GM19452 (cell line): Measurements from ENCODE around the gene ITCH.
A peak's percentile ranks its signal among the peaks of the same experiment; 100 is the strongest.
"Not testable (repeated sequence)": the region's sequence is repeated elsewhere in the genome, so short reads cannot be mapped to it uniquely, and the experiment has no call there.

Source experiments
- ATAC-seq: cut with Tn5 transposase; IDR thresholded peaks from one replicate; pipeline ENCODE4 v1.9.1; 2021; ENCODE audit not compliant: unreplicated experiment

ITCH gene

DNA sequence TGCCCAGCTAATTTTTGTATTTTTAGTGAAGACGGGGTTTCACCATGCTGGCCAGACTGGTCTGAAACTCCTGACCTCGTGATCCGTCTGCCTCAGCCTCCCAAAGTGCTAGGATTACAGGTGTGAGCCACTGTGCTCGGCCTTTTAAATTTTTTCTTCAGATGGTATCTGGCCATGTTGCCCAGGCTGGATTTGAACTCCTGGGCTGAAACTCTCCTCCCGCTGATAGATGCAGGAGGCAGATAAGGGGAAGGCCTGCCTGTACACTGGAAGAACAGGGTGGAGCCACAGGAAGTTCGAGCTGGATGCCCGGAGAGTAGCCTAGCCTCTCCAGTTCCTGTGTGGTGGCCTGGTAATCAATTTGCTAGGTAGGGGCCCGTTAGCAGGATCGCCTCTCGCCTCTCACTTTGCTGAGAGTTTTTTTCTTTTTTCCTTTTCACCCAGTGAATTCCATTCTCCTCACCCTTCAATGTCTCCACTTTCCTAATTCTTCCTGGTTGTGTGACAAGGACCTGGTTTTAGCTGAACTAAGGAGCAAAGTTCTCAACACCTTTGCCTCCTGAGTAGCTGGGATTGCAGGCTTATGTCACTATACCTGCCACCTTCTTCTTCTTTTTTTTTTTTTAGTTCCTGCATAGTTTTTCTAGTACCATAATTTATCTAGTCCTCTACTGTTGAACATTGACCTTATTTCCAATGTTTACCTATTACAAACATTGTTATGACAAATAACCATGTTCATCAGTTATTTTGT lies 19.4 kb upstream of the ITCH start:
- ATAC-seq = no peak

DNA sequence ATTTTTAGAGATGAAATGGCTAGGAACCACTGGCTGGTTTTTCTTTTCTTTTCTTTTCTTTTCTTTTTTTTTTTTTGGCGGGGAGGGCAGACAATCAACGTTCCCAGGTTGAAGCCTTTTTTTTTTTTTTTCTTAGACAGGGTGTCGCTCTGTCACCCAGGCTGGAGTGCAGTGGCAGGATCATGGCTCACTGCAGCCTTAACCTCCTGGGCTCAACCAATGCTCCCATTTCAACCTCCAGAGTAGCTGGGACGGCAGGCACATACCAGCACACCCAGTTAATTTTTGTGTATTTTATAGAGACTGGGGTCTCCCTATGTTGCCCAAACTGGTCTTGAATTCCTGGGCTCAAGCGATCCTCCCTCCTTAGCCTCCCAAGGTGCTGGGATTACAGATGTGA lies 18.8 kb upstream of the ITCH start:
- ATAC-seq = no peak

- no peak for ATAC-seq
These were observed 17.7 kb upstream of the ITCH start for GRCh38 chr20:34345402-34345736.

GRCh38 chr20:34345839-34346532 lies 17.1 kb upstream of the ITCH start:
- not testable (repeated sequence) for ATAC-seq

DNA sequence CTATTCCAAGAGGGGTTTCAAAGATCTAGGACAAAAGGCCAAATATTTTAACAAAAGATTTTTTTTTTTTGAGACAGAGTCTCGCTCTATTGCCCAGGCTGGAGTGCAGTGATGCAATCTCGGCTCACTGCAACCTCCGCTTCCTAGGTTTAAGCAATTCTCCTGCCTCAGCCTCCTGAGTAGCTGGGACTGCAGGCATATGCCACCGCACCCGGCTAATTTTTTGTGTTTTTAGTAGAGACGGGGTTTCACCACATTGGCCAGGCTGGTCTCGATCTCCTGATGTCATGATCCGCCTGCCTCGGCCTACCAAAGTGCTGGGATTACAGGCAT lies 16.6 kb upstream of the ITCH start:
- not testable (repeated sequence) for ATAC-seq

- no peak for ATAC-seq
These were observed 15.5 kb upstream of the ITCH start for GRCh38 chr20:34347571-34347970.

GRCh38 chr20:34350095-34350494 lies 13.0 kb upstream of the ITCH start:
- ATAC-seq = no peak

- not testable (repeated sequence) for ATAC-seq
These were observed 9.6 kb upstream of the ITCH start for GRCh38 chr20:34353467-34353866.

GRCh38 chr20:34355427-34355826 lies 7.6 kb upstream of the ITCH start:
- ATAC-seq = no peak

DNA sequence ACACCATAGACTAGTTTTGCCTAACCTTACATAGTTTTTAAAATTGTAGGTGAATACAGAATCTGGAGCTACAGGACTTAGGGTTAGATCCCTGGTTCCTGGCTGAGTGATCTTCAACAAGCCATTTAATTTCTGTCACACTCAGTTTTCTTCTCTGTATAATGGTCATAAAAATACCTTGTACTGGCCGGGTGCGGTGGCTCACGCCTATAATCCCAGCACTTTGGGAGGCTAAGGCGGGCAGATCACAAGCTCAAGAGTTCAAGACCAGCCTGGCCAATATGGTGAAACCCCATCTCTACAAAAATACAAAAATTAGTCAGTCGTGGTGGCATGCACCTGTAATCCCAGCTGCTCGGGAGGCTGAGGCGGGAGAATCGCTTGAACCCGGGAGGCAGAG lies 3.3 kb upstream of the ITCH start:
- ATAC-seq = not testable (repeated sequence)

- ATAC-seq = no peak
These were observed 491 bp upstream of the ITCH start for GRCh38 chr20:34362502-34363061.

DNA sequence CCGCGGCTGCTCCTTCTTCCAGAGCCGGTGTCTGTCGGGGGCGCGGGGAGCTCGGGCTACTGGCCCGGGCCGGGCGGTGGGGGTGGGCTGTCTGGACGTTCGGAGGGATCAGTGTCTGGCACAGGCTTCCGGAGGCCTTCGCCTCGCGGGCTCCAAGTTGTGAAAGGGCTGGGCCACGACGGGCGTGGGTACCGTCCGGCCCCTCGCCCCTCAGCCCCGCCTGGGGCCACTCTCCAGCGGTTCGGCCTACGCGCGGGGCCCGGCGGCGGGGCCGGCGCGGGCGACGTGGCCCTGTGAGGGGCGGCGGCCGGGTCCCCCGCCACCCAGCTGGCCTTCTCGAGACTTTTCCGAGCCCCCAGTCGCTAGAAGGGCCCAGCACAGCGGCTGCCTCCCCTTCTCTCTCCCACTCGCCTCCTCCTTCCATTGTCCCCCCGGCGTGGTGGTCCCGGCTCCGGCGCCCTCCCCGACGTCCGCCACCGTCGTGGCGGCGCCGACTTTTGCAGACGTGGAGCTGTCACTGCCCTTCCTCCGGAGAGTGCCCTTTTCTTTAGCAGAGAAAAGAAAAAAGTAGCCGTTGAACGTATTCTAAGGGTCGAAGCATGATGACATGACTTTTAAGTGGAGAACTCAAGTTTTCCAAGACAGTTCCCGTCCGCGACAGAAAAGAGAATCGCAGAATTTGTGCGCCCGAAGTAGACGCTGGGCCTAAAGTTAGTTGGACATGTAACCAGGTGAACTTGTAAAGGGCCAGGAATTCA lies 571 bp downstream of the ITCH start:
- ATAC-seq = peak; percentile 38

GRCh38 chr20:34364223-34364506 lies 1.1 kb downstream of the ITCH start:
- ATAC-seq = no peak

GRCh38 chr20:34365765-34366213 lies 2.7 kb downstream of the ITCH start:
- ATAC-seq = peak; percentile 53

DNA sequence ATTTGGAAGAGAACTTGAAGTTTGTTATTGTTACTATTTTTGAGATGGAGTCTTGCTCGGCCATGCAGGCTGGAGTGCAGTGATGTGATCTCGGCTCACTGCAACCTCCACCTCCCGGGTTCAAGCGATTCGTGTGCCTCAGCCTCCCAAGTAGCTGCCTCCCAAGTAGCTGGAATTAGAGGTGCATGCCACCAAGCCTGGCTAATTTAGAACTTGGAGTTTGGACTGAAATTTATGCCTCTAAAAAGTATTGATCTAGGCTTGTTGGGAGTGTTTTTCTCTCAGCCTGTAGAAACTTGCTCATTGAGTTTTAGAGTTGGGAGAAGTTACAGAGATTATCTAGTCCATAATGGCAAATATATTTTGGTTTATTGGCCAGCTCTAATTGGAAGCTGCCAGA lies 4.1 kb downstream of the ITCH start:
- ATAC-seq = no peak

- not testable (repeated sequence) for ATAC-seq
These were observed 4.8 kb downstream of the ITCH start for GRCh38 chr20:34367911-34368310.

DNA sequence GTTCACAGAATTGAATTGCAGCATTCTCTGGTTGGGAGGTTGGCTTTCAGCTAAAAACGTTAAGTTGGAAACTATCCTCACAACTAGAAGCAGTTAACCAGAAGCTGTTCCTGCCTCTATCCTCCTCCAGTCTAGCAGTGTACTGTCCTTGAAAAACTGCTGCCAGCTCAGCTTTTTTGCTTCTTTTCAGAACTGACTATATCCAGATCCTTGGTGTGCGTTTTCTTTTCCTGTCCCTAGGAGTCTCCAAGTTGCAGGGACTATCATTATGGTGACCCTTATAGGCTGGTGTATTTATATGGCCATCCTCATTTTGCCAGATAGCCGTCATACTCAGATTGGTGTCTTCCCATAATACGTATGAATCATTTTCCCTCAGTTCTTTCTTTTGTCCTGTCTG lies 5.5 kb downstream of the ITCH start:
- no peak for ATAC-seq

- ATAC-seq = no peak
These were observed 6.2 kb downstream of the ITCH start for GRCh38 chr20:34369265-34369664.

- ATAC-seq = no peak
These were observed 7.0 kb downstream of the ITCH start for GRCh38 chr20:34370062-34370461.

DNA sequence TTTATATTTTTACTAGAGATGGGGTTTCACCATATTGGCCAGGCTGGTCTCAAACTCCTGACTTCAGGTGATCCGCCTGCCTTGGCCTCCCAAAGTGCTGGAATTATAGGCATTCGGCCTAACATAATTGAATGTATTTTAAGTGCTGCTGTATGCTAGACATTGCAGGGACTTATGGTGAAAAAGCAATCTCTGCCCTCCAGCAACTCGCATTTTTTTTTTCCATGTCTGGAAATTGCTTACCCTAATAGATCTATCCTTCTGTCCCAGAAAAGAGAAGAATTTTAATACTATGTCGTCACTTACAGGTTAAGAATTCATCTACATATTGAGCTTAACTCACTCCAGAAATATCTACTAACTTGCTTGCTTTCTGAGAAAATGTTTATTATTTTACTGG lies 10.4 kb downstream of the ITCH start:
- ATAC-seq = no peak

GRCh38 chr20:34374209-34374760 lies 11.2 kb downstream of the ITCH start:
- ATAC-seq = no peak

- ATAC-seq = no peak
These were observed 12.9 kb downstream of the ITCH start for GRCh38 chr20:34375977-34376430.
